HL-60 (cell line): ENCODE data around the gene SP100.

Experiments used
- CTCF ChIP-seq: IDR thresholded peaks from one replicate; pipeline ENCODE4 v1.5.1; 2011; ENCODE audit warnings: low read length, control low read depth, inconsistent platforms; ENCODE audit not compliant: insufficient read depth
- GABPA ChIP-seq: IDR thresholded peaks from 2 replicates; pipeline ENCODE4 v1.6.1; 2012; ENCODE audit warnings: low read depth
- POLR2AphosphoS5 ChIP-seq: IDR thresholded peaks from 2 replicates; pipeline ENCODE4 v1.6.1; 2012; ENCODE audit warnings: low read depth
- TF ChIP-seq, protein P1 (sequence below): IDR thresholded peaks from 2 replicates; pipeline ENCODE4 v1.6.1; 2012; ENCODE audit warnings: low read depth; ENCODE audit not compliant: insufficient replicate concordance

DNA sequence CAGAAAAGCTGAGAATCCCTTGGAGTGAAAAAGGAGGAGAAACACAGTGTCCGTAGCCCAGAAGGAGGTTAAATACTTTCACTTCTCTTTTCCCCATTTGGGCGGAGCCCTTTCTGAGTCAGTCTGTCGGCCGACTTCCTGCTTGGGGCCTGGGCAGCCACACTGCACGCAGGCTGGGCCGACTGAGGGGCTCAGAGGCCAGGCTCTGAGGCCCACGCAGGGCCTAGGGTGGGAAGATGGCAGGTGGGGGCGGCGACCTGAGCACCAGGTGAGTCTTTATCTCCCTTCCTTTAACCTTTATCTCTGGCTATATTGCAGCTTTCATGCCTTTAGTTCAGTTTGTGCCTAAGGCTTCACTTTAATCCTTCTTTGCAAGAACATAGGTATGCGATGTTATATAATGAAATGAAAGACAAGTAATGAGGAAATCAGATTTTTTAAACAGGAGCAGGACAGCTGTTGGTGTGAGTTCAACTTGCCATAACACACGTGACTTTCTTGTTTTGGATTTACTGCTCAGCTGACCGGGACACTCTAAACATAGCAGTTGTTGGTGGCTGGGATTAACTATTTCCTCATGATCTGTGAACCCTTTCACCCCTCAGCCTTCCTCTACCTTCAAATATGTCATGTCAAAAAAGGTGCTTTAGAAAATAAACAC is at the start of gene SP100:
- TF ChIP-seq CTCF (no peak), GABPA (0 out of 2 replicates have a peak, but pooled peaks have one; percentile 13), POLR2AphosphoS5 (peak; percentile 88)
- TF ChIP-seq, protein P1, sequence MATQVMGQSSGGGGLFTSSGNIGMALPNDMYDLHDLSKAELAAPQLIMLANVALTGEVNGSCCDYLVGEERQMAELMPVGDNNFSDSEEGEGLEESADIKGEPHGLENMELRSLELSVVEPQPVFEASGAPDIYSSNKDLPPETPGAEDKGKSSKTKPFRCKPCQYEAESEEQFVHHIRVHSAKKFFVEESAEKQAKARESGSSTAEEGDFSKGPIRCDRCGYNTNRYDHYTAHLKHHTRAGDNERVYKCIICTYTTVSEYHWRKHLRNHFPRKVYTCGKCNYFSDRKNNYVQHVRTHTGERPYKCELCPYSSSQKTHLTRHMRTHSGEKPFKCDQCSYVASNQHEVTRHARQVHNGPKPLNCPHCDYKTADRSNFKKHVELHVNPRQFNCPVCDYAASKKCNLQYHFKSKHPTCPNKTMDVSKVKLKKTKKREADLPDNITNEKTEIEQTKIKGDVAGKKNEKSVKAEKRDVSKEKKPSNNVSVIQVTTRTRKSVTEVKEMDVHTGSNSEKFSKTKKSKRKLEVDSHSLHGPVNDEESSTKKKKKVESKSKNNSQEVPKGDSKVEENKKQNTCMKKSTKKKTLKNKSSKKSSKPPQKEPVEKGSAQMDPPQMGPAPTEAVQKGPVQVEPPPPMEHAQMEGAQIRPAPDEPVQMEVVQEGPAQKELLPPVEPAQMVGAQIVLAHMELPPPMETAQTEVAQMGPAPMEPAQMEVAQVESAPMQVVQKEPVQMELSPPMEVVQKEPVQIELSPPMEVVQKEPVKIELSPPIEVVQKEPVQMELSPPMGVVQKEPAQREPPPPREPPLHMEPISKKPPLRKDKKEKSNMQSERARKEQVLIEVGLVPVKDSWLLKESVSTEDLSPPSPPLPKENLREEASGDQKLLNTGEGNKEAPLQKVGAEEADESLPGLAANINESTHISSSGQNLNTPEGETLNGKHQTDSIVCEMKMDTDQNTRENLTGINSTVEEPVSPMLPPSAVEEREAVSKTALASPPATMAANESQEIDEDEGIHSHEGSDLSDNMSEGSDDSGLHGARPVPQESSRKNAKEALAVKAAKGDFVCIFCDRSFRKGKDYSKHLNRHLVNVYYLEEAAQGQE: peak; percentile 15
